GF-D8 (cell line): Measurements from ENCODE around the gene DLL1.
"Not testable (repeated sequence)": the region's sequence is repeated elsewhere in the genome, so short reads cannot be mapped to it uniquely, and the experiment has no call there.

Experiments
- DNase-seq: peaks from one replicate; lab custom pipeline; 2025; lab: John Stamatoyannopoulos, UW

The DLL1 gene, protein sequence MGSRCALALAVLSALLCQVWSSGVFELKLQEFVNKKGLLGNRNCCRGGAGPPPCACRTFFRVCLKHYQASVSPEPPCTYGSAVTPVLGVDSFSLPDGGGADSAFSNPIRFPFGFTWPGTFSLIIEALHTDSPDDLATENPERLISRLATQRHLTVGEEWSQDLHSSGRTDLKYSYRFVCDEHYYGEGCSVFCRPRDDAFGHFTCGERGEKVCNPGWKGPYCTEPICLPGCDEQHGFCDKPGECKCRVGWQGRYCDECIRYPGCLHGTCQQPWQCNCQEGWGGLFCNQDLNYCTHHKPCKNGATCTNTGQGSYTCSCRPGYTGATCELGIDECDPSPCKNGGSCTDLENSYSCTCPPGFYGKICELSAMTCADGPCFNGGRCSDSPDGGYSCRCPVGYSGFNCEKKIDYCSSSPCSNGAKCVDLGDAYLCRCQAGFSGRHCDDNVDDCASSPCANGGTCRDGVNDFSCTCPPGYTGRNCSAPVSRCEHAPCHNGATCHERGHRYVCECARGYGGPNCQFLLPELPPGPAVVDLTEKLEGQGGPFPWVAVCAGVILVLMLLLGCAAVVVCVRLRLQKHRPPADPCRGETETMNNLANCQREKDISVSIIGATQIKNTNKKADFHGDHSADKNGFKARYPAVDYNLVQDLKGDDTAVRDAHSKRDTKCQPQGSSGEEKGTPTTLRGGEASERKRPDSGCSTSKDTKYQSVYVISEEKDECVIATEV

DNA sequence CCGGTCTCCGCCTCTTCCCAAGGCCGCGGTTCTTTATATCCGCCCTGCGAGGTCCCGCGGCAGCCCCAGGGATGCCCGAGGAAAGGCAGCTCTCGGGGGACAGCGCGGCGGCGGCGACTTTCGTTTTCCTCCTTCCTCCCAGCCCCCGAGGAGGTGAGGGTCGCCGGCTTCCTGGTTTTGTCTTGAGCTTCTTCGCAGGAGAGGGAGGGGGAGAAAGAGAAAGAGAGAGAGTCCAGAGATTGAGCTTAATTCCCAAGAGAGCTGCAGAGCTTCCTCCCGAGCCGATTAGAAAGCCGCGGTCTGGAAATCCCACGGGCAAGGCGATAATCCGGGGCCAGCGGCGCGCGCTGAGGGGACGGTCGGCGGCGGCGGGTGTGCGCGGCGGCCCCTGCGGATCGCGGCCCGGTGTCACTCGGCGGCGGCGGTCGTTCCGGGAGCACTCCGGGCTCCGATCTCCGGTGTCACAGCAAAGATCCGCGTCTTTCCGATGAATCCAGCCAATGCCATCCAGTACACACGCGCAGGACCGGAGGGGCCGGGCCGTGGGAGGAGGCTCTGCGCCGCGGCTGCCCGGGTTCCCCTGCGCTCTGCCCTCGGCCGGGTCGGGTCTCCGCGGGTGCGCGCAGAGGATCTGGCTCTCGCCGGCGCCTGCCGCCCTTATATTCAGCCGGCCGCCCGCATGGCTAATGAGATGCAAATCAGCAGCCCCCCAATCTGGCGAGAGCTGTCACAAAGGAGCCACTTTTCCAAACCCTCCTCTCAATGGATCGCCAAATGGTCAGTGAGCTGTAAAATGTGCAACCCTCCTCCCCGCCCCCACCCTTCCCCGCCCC lies at the start of gene DLL1:
Gene DLL1, minus strand, starts transcription at position 783 of the 833 bp plus-strand sequence. CDS start 939 bp downstream, outside the sequence.
- no peak for DNase-seq

DNA sequence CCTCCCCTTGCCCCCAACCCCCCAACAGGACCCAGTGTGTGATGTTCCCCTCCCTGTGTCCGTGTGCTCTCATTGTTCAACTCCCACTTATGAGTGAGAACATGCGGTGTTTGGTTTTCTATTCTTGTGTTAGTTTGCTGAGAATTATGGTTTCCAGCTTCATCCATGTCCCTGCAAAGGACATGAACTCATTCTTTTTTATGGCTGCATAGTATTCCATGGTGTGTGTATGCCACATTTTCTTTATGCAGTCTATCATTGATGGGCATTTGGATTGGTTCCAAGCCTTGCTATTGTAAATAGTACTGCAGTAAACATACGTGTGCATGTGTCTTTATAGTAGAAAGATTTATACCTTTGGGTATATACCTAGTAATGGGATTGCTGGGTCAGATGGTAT lies 44.3 kb upstream of the DLL1 start:
- not testable (repeated sequence) for DNase-seq

DNA sequence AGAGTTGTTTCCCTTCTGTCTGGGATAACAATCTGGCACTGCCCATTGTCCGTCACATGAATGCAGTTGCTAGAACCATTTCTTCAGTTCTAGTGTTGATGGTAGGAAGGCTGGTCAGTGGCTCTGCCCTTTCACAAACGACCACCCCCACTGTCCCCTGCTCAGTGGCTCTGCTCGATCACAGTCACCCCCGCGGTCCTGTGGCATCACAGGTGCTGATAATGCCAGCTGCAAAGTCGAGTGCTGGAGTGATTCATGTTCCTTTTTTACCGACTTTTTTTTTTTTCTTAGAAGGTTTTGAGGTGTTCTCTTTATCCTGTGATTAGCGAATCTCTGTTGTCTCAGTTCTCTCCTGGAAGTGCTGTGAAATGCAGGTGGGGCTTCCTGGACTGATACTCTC lies 38.4 kb upstream of the DLL1 start:
- no peak for DNase-seq

DNA sequence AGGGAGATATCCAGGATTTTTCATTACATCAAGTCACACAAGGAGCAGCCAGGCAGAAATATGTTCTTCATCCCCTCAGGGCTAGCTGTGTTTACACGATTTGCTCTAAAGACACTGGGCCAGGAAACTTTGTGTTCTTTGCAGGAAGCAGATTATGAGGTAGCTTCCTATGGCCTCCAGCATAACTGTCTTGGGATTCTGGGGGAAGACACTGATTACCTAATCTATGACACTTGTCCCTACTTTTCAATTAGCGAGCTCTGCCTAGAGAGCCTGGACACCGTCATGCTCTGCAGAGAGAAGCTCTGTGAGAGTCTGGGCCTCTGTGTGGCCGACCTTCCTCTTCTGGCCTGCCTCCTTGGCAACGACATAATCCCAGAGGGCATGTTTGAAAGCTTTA lies 26.8 kb upstream of the DLL1 start:
- no peak for DNase-seq

DNA sequence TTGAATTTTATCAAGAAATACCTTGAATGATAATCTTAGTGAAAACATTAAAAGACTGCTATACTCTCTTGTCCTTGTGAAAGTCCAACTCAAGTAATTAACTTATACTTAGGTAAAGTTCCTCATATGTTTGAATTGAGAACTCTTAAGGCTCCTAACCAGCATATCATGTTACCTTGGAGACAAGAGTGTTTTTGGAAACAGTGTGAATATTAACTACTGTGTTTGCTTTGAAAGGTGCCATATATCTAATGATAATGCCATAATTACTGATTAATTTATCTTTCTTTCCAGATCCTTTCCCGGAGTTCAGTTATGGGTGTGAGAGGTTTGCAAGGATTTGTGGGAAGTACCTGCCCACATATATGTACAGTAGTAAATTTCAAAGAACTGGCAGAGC lies 26.2 kb upstream of the DLL1 start:
- no peak for DNase-seq

DNA sequence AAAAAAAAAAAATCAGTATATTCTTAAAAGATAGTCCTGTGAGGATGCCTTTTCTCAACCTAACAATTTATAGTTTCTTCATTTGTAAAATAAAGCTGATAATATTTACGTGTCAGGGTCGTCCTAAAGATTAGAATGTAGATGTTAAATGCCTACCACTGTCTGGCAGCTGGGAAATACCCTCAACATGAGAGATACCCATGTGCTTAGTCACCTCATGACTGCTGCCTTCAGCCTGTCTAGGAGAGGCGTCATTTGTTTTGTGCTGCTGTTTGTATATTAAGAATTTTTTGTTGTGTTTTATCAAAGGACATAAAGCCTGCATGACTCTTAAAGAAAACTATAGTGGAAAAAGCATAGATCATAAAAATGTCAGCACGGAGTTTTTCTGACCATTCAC lies 25.2 kb upstream of the DLL1 start:
- no peak for DNase-seq

DNA sequence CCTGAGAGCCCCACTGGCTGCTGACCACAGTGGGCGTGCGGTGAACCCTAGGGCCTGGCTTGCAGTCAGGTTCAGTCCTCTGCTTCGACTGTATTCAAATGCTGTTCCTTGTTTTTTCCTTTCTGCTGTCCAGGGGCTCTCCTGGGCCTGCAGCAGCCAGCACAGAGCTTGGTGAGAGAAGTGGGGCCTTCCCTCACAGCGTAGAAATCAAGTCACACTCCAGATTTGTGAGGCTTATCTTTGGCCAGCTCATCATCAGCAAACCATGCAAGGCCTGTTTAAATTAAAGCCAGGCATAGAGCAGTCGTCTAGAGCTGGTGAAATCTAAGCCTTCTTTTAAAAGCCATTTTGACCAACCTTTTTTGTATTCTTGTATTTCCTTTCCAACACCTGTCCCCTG lies 24.1 kb upstream of the DLL1 start:
- DNase-seq = no peak

DNA sequence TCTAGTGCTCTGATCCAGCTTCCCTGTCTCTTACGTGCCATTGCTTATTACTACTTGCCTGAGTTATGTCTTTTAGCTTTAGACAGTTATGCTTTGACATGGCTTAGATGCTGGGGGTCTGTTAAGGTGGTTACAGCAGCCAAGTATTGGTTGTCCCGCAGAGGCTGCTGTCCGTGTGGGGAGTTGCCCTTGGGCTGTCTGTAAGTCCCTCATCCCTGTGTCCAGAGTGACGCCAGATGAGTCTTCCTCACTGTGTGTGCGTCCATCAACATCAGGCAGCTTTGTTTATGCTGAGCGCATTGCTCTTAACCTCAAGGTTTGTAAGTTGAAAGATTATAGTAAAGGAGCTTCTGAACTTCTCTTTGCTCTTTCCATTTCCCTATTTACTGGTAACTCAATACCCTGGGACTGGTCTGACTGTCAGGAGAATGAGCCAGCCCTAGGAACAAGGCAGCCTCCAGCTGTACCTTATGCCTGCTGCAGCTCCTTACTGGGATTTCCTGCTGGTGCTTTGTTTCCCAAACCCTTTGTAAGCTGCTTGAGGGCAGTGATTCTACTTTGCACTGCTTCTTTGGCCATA lies 22.9 kb upstream of the DLL1 start:
- DNase-seq = no peak

DNA sequence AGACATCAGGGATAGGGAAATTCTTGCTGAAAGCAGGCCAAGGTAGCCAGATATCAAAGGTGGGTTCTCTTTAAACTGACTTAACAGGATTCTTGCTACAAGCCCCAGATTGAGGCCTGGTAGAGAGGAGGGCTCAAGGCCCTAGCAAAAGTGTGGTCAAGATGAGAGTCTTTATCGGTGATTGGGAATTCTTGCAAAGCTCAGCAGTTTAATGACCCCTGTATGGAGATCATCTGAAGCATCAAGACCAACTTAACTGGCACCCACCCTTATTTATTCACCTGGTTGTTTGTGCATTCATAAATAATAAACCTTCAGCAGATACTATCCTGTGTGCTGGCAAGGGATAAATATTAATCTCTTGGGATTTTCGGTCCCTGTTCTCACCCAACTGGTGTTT lies 22.0 kb upstream of the DLL1 start:
- no peak for DNase-seq

DNA sequence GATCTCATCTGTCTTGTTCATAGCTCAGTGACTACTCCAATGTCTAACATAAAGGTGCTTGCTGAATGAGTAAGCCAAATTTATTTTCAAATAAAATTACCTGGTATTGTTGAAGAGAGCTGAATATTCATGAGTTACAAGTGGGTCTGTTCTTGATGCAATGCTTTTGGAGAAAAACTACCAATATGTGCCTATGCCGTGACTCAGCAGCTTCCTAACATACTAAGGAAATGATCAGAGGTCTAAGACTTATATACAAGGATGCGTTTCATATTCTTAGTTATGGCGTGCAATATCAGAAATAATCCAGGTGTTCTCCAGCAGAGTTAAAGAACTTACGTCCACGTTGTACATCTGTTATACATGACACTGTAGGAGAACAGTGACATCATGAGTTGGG lies 20.8 kb upstream of the DLL1 start:
- DNase-seq = no peak

DNA sequence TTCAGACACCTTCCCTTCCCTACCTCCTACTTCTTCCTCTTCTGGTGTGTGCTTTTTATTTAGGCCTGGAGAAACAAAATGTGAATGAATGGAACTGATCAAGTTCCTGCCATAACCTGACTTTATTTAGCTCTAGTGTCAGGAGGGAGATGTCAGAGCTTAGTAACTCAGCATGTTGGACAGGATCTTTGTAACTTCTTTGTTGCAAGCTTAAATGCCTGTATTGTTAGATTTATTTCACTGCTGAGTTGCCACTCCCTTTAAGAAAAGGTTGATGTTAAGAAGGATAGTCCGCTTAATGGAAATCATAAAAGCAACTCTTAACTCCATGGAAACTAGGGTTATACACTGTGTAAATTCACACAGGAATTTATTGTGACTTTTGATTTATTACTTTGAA lies 17.9 kb upstream of the DLL1 start:
- DNase-seq = no peak

DNA sequence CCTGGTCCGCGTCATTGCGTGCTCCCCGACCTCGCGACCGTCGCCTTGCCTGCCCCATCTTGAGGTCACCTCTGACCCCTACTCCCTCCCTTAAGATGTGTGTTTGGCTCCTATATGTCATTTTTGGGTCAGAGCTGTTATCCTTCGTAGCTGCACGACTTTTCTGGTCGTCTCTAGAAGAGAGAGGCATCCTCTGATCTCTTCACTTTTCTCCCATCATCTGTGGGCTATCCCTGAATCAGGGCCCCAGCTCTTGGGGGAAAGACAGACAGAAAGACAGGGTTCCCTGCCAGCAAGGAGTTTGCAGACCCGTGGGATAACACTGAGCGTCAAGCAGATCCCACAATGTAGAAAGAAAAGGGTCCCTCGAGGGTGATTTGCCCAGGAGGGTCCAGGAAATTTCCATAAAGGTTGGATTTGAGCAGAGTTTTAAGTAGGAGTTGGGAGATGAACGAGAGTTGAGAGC lies 16.2 kb upstream of the DLL1 start:
- no peak for DNase-seq

DNA sequence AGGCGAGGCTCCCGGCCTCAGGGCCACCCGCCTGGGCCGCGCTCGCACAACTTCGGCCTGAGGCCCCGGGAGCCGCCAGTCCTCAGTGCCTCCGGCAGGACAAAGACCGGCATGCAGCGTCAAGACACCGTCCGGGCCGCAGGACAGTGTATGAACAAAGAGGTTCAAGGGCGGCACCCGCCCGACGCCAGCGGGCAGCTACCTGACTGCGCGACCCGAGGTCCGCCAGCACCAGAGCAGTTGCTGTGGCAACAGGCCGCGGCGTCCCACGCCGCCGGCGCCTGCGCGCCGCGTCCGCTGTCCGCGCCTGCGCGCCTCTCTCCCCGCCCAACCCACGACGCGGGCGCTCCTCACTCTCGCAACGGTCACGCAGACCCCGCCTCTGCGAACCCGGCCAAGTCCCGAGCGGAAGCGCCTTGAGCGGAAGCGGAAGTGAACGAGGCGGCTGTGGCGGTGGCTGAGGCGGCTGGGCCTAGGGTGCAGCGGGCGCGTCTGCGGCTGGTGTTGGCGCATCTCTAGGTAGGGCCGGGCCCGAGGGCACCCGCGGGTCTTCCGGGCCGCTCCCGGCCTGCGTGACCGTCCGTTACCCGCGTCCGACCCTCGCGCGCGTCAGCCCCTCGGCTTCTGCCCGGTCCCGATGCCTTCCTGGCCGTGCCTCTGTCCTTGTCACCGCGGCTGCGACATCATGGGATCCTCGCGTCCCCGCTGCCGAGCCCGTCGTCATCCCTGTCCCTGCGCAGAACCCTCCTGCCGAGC lies 15.6 kb upstream of the DLL1 start, which contains the start of gene FAM120B:
Gene FAM120B, plus strand, starts transcription at position 435 of the 756 bp plus-strand sequence. CDS start 10,633 bp downstream, outside the sequence.
- DNase-seq = peak; percentile 80

DNA sequence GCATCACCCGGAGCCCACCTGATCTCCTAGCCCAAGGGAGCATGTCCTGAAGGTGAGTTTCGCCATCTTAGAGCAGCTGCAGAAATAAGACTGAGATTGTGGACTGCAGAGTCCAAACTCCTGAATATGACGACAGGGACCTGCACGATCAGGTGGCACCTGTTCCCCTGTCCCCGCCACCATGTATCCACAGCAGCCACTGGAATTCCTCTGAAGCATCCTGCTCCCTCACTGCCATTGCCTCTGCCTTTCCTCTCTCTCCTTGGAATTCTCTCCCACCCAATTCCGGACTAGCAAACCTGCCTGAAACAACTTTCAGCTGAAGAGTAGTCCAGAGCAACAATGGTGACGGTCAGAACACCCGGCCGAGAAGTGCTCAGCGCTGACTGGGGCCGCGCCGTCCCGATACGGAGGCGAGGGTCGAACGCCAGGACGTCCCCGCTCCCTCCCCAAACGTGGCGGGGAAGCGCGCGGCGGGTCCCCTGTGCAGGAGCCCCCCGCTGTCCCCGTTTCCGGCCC lies 15.0 kb upstream of the DLL1 start:
- DNase-seq = no peak

DNA sequence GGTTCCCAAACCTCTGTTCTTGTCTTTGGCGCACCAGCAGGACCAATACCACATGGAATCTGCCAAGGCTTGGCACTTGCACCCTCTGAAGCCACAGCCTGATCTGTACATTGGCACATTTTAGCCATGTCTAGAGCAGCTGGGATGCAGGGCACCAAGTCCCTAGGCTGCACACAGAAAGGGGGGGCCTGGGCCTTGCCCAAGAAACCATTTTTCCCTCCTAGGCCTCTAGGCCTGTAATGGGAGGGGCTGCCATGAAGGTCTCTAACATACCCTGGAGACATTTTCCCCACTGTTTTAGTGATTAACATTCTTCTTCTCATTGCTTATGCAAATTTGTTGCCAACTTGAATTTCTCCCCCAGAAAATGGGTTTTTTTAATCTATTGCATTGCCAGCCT lies 10.3 kb upstream of the DLL1 start:
- DNase-seq = no peak

DNA sequence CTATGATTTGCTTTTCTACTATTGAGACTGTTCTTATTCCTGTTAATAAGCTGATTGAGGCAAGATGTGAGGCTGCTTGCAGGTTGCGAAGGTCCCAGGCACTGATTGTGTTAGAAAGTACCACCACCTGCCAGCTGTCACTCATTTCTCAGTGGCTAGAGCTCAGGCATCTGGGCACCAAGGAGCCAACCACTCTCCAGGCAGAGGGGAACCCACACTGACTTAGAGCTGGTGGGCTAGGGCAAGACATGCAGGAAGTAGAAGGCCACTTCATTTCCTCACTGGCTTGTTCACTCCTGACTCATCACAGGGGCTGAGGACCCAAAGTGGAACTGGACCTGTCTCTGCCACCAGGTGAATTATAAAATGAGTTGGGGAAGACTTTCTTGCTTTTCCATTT lies 7.8 kb upstream of the DLL1 start:
- DNase-seq = no peak

DNA sequence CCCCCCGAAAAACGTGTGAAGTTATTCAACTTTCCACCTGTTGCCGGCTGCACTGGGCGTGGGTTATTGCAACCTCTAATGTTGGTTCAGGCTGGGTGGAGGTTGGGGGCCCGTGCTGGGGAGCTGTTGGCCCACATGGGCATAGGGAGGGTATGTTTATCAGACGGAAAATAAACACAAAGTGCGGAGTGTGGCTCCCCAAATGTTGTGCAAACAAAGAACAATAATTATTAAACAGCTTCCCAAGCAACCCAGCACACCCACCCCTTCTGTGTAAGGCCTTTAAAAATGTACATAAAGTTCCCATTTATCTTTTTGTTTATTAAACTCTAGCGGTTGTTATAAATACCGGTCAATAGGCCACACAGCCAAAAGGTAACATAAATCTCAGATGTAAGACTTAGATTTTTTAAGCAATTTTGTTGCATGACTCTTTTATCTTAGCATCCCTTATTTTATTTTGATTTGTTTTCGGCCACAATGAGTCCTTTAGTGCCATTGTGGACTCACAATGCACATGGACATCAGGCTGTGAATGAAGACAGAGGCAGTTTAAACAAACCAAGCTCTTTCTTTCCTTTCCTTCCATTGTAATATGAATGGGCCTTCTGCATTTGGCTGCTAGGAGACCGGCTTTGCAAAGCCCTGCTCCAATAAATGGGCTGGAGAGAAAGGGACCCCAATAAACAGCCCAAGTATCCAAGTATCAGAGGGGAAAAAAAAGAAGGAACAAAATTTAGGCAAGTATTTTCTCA lies 6.9 kb upstream of the DLL1 start:
- DNase-seq = no peak

DNA sequence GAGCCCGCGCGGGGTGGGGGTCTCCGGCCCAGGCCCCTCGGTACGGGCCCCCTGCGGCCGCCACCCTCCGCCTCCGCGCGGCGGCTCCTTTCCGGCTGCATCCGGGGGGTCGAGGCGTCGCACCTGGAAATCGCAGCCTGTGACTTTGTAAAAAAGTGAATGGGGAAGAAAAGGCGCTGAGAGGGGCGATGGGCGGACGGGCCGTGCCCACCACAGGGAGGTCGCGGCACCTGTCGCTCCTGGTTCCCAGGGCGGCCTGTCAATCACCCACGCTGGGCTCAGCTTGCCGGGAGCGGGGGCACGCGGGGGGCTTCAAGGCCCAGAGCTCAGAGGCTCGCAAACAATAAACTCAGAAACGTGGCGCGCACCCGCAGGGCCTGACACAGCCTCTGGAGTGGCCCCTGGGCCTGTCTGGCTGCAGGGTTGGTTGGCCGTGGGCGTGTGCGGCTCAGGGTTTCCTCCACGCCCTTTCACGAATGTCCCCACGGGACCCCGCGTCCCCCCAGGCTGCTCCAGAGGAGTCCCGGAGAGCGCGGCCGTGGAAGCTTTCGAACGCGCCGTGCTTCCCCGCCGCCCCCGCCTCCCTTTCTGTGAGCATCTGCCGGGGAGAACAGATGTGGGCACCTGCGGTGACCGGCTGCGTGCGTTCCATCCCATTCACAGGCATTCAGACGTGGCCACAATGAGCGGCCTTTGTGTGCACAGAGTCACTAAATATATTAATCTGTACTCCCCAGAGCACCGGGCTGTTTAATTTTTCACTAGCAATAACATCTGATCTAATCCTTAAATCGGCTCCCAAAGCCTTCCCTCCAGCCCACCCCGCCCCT lies 6.1 kb upstream of the DLL1 start:
- no peak for DNase-seq

DNA sequence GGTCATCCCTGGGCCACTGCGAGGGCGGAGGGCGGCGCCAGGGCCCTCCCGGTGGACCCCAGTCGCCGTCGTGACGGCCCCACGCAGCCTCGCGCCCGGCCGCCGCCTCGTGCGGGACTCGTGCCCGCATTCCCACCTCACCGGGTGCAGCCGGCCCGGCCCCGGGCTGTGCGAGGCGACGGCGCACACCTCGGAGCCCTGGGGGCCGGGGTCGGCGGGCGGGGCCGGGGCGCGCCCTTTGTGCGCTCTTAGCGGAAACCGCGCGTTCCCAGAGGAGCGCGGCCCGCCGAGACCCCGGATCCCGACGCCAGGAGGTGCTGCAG lies 5.5 kb upstream of the DLL1 start:
- no peak for DNase-seq
